CD4-positive, alpha-beta T cell treated with Interleukin-17A for 4 hours (primary cell): ENCODE results near the gene COL5A2.

Source experiments
- DNase-seq: peaks from one replicate; pipeline ENCODE4 v3.0.0-alpha.2; 2020; ENCODE audit warnings: mixed read lengths

COL5A2 gene

GRCh38 chr2:188983427-188984064 lies 196.0 kb downstream of the COL5A2 start:
- DNase-seq = no peak
